GM18520 (cell line): ENCODE data around the gene FIS1.
A peak's percentile ranks its signal among the peaks of the same experiment; 100 is the strongest.
"Not testable (repeated sequence)": the region's sequence is repeated elsewhere in the genome, so short reads cannot be mapped to it uniquely, and the experiment has no call there.

Experiments
- ATAC-seq: cut with Tn5 transposase; IDR thresholded peaks from one replicate; pipeline ENCODE4 v1.9.1; 2021; ENCODE audit not compliant: unreplicated experiment

FIS1 gene

GRCh38 chr7:101244375-101245146 lies at the start of gene FIS1:
FIS1 (minus strand) TSS chr7:101245081; CDS start chr7:101245004, 77 bp downstream.
- peak; percentile 86 for ATAC-seq

GRCh38 chr7:101294039-101294831 lies 49.4 kb upstream of the FIS1 start:
- ATAC-seq = no peak

- ATAC-seq = not testable (repeated sequence)
Observed at GRCh38 chr7:101293069-101294021, 48.5 kb upstream of the FIS1 start.

- ATAC-seq = not testable (repeated sequence)
Observed at GRCh38 chr7:101292566-101292965, 47.7 kb upstream of the FIS1 start.

GRCh38 chr7:101290186-101291037 lies 45.5 kb upstream of the FIS1 start:
- not testable (repeated sequence) for ATAC-seq

GRCh38 chr7:101289687-101290086 lies 44.8 kb upstream of the FIS1 start:
- peak; percentile 79 for ATAC-seq

- ATAC-seq = no peak
Observed at GRCh38 chr7:101288439-101288838, 43.6 kb upstream of the FIS1 start.

GRCh38 chr7:101287032-101287431 lies 42.2 kb upstream of the FIS1 start:
- no peak for ATAC-seq

- not testable (repeated sequence) for ATAC-seq
Observed at GRCh38 chr7:101285880-101286279, 41.0 kb upstream of the FIS1 start.

GRCh38 chr7:101285171-101285570 lies 40.3 kb upstream of the FIS1 start:
- no peak for ATAC-seq

- not testable (repeated sequence) for ATAC-seq
Observed at GRCh38 chr7:101280912-101281311, 36.0 kb upstream of the FIS1 start.

GRCh38 chr7:101278461-101279292 lies 33.8 kb upstream of the FIS1 start:
- no peak for ATAC-seq

GRCh38 chr7:101277155-101277554 lies 32.3 kb upstream of the FIS1 start:
- no peak for ATAC-seq

GRCh38 chr7:101273206-101273605 lies 28.3 kb upstream of the FIS1 start:
- no peak for ATAC-seq

- no peak for ATAC-seq
Observed at GRCh38 chr7:101271021-101271420, 26.1 kb upstream of the FIS1 start.

GRCh38 chr7:101269664-101270063 lies 24.8 kb upstream of the FIS1 start:
- ATAC-seq = no peak

- ATAC-seq = no peak
Observed at GRCh38 chr7:101265622-101266516, 21.0 kb upstream of the FIS1 start.

GRCh38 chr7:101264102-101264706 lies 19.3 kb upstream of the FIS1 start:
- not testable (repeated sequence) for ATAC-seq
